Superior temporal gyrus (tissue), 1 donor: ENCODE results near the gene RPAP3.
"Not testable (repeated sequence)": the region's sequence is repeated elsewhere in the genome, so short reads cannot be mapped to it uniquely, and the experiment has no call there.

Experiments used
- DNase-seq: peaks from one replicate; pipeline ENCODE4 v3.0.0-alpha.2; 2016; ENCODE audit errors: extremely low spot score

Gene RPAP3

GRCh38 chr12:47679785-47680184, 26.0 kb downstream of the RPAP3 start:
- DNase-seq, result no peak

- DNase-seq, result no peak
Measured at GRCh38 chr12:47672068-47672467, 33.8 kb downstream of the RPAP3 start.

- DNase-seq, result not testable (repeated sequence)
Measured at GRCh38 chr12:47667935-47668334, 37.9 kb downstream of the RPAP3 start.

GRCh38 chr12:47652521-47653234, 53.2 kb downstream of the RPAP3 start:
- no peak for DNase-seq

GRCh38 chr12:47651368-47652254, 54.2 kb downstream of the RPAP3 start:
- DNase-seq, result peak; percentile 90

GRCh38 chr12:47650469-47650868, 55.4 kb downstream of the RPAP3 start:
- no peak for DNase-seq

GRCh38 chr12:47649381-47649780, 56.4 kb downstream of the RPAP3 start:
- no peak for DNase-seq

- DNase-seq, result no peak
Measured at GRCh38 chr12:47648056-47648579, 57.7 kb downstream of the RPAP3 start.

- DNase-seq, result not testable (repeated sequence)
Measured at GRCh38 chr12:47642310-47642709, 63.5 kb downstream of the RPAP3 start.

GRCh38 chr12:47636908-47637780, 68.7 kb downstream of the RPAP3 start:
- no peak for DNase-seq

GRCh38 chr12:47635770-47636169, 70.1 kb downstream of the RPAP3 start:
- not testable (repeated sequence) for DNase-seq

- DNase-seq, result no peak
Measured at GRCh38 chr12:47634127-47634526, 71.7 kb downstream of the RPAP3 start.

GRCh38 chr12:47621960-47622359, 83.9 kb downstream of the RPAP3 start:
- DNase-seq, result no peak

GRCh38 chr12:47617476-47617875, 88.4 kb downstream of the RPAP3 start:
- DNase-seq, result no peak

GRCh38 chr12:47616440-47616839, 89.4 kb downstream of the RPAP3 start:
- DNase-seq, result no peak

GRCh38 chr12:47615711-47616110, 90.1 kb downstream of the RPAP3 start:
- no peak for DNase-seq

GRCh38 chr12:47614521-47614920, 91.3 kb downstream of the RPAP3 start:
- DNase-seq, result no peak

- no peak for DNase-seq
Measured at GRCh38 chr12:47612953-47613352, 92.9 kb downstream of the RPAP3 start.

- DNase-seq, result no peak
Measured at GRCh38 chr12:47611906-47612305, 93.9 kb downstream of the RPAP3 start.
